H1 (cell line): ENCODE data around the gene OTC. TPM values are rescaled to one million over a fixed set of nuclear protein-coding genes. Genes with fewer than 3 reads are reported as not detected.

Source experiments
- CHD2 ChIP-seq: IDR thresholded peaks from 2 replicates; pipeline ENCODE4 v1.6.1; 2012; ENCODE audit warnings: low read length, improper control_type of control experiment
- EZH2 ChIP-seq: fragments of 200-600 bp; sonication (generic); IDR thresholded peaks from 2 replicates; pipeline ENCODE4 v1.7.1; 2012; ENCODE audit warnings: low read depth, mild to moderate bottlenecking, moderate library complexity, low read length, inconsistent platforms; ENCODE audit not compliant: severe bottlenecking
- FOSL1 ChIP-seq: IDR thresholded peaks from 2 replicates; pipeline ENCODE4 v1.6.1; 2011; ENCODE audit warnings: mild to moderate bottlenecking, low read depth, low read length, moderate library complexity; ENCODE audit not compliant: insufficient read depth
- KDM5A ChIP-seq: fragments of 200-600 bp; IDR thresholded peaks from 2 replicates; pipeline ENCODE4 v1.7.1; 2012; ENCODE audit warnings: mild to moderate bottlenecking, low read length, inconsistent platforms, mixed read lengths
- SIN3A ChIP-seq, 2 experiments: IDR thresholded peaks in 1 of 2; conservative IDR thresholded peaks in 1 of 2; 2 replicates each; pipeline ENCODE4 v1.6.1; 2011 to 2012; ENCODE audit warnings: low read length in 2 of 2, improper control_type of control experiment in 1 of 2, low read depth in 1 of 2, mild to moderate bottlenecking in 1 of 2
- polyA plus RNA-seq, 7 experiments: library from polyadenylated mRNA; depleted of rRNA in 3 of 7; stranded (reverse) in 5 of 7; unstranded in 2 of 7; fragments of >200 nt in 5 of 7; fragments of 200-250 nt in 2 of 7; gene quantifications; 1 replicate in 5 of 7; 2 replicates in 1 of 7; 4 replicates in 1 of 7; pipeline versions ENCODE4 v1.2.1 to v1.2.3, GENCODE V29; 2011 to 2013; ENCODE audit warnings: missing spikeins in 2 of 7, mixed read lengths in 2 of 7
- total RNA-seq: library from RNA; stranded (reverse); fragmentation: NEBNext Ultra II Directional; extraction: Animal tissue kit (Norgen Biotek cat#: 25700); gene quantifications from 2 replicates; pipeline ENCODE4 v1.2.1, GENCODE V29; 2021
- TF ChIP-seq, protein P1 (sequence below): fragments of 300-600 bp; sonication (generic); IDR thresholded peaks from 2 replicates; pipeline ENCODE4 v1.7.1; 2012; ENCODE audit warnings: low read length, moderate library complexity, mild to moderate bottlenecking, inconsistent platforms; ENCODE audit not compliant: insufficient replicate concordance
- TF ChIP-seq, protein P2 (sequence below): IDR thresholded peaks from 2 replicates; pipeline ENCODE4 v1.6.1; 2011; ENCODE audit warnings: low read length, improper control_type of control experiment

OTC gene
- total and polyA plus RNA-seq, 2 of the 8 experiments (the other 6 are each of a cell fraction or from before 2014, with no cell fraction given) = not detected

DNA sequence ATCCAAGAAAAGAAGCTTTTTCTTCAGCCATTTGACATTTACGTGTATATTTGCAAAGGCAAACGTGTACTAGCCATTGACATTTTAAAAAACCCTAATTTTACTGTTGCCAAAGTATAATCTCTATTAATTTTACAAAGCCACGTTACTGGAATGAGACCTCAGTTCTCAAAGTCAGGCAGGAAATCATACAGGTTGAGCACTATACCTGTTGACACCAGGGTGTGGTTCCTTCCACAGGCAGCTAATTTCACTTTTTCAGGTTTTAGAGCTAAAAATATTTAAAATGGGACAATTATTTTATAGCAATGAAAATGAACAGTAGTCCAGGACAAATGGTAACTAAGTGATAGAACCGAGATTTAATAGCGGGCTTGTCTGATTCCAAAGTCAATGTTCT lies 31.6 kb upstream of the OTC start (continued):
- TF ChIP-seq, protein P1, sequence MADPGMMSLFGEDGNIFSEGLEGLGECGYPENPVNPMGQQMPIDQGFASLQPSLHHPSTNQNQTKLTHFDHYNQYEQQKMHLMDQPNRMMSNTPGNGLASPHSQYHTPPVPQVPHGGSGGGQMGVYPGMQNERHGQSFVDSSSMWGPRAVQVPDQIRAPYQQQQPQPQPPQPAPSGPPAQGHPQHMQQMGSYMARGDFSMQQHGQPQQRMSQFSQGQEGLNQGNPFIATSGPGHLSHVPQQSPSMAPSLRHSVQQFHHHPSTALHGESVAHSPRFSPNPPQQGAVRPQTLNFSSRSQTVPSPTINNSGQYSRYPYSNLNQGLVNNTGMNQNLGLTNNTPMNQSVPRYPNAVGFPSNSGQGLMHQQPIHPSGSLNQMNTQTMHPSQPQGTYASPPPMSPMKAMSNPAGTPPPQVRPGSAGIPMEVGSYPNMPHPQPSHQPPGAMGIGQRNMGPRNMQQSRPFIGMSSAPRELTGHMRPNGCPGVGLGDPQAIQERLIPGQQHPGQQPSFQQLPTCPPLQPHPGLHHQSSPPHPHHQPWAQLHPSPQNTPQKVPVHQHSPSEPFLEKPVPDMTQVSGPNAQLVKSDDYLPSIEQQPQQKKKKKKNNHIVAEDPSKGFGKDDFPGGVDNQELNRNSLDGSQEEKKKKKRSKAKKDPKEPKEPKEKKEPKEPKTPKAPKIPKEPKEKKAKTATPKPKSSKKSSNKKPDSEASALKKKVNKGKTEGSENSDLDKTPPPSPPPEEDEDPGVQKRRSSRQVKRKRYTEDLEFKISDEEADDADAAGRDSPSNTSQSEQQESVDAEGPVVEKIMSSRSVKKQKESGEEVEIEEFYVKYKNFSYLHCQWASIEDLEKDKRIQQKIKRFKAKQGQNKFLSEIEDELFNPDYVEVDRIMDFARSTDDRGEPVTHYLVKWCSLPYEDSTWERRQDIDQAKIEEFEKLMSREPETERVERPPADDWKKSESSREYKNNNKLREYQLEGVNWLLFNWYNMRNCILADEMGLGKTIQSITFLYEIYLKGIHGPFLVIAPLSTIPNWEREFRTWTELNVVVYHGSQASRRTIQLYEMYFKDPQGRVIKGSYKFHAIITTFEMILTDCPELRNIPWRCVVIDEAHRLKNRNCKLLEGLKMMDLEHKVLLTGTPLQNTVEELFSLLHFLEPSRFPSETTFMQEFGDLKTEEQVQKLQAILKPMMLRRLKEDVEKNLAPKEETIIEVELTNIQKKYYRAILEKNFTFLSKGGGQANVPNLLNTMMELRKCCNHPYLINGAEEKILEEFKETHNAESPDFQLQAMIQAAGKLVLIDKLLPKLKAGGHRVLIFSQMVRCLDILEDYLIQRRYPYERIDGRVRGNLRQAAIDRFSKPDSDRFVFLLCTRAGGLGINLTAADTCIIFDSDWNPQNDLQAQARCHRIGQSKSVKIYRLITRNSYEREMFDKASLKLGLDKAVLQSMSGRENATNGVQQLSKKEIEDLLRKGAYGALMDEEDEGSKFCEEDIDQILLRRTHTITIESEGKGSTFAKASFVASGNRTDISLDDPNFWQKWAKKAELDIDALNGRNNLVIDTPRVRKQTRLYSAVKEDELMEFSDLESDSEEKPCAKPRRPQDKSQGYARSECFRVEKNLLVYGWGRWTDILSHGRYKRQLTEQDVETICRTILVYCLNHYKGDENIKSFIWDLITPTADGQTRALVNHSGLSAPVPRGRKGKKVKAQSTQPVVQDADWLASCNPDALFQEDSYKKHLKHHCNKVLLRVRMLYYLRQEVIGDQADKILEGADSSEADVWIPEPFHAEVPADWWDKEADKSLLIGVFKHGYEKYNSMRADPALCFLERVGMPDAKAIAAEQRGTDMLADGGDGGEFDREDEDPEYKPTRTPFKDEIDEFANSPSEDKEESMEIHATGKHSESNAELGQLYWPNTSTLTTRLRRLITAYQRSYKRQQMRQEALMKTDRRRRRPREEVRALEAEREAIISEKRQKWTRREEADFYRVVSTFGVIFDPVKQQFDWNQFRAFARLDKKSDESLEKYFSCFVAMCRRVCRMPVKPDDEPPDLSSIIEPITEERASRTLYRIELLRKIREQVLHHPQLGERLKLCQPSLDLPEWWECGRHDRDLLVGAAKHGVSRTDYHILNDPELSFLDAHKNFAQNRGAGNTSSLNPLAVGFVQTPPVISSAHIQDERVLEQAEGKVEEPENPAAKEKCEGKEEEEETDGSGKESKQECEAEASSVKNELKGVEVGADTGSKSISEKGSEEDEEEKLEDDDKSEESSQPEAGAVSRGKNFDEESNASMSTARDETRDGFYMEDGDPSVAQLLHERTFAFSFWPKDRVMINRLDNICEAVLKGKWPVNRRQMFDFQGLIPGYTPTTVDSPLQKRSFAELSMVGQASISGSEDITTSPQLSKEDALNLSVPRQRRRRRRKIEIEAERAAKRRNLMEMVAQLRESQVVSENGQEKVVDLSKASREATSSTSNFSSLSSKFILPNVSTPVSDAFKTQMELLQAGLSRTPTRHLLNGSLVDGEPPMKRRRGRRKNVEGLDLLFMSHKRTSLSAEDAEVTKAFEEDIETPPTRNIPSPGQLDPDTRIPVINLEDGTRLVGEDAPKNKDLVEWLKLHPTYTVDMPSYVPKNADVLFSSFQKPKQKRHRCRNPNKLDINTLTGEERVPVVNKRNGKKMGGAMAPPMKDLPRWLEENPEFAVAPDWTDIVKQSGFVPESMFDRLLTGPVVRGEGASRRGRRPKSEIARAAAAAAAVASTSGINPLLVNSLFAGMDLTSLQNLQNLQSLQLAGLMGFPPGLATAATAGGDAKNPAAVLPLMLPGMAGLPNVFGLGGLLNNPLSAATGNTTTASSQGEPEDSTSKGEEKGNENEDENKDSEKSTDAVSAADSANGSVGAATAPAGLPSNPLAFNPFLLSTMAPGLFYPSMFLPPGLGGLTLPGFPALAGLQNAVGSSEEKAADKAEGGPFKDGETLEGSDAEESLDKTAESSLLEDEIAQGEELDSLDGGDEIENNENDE = no peak
- TF ChIP-seq KDM5A = no peak
- no peak for TF ChIP-seq EZH2
- TF ChIP-seq CHD2 = no peak
- TF ChIP-seq, protein P2, sequence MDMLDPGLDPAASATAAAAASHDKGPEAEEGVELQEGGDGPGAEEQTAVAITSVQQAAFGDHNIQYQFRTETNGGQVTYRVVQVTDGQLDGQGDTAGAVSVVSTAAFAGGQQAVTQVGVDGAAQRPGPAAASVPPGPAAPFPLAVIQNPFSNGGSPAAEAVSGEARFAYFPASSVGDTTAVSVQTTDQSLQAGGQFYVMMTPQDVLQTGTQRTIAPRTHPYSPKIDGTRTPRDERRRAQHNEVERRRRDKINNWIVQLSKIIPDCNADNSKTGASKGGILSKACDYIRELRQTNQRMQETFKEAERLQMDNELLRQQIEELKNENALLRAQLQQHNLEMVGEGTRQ = no peak
- no peak for TF ChIP-seq SIN3A (conservative IDR thresholded peaks at IDR 0.05 in 1 of 2, IDR thresholded peaks at IDR 0.05 in 1 of 2; ENCODE audit: low read depth in 1 of 2, low read length in 2 of 2)
- no peak for TF ChIP-seq FOSL1
